ENCODE data around the gene ADAD2. TPM values are rescaled to one million over a fixed set of nuclear protein-coding genes. Genes with fewer than 3 reads are reported as not detected.

Gene ADAD2
- total and polyA plus RNA-seq, 10 of the 15 experiments (the other 5 are each of a cell fraction or from before 2014, with no cell fraction given) = 0.44 to 0.68 (median 0.51) TPM; not detected in 7

DNA sequence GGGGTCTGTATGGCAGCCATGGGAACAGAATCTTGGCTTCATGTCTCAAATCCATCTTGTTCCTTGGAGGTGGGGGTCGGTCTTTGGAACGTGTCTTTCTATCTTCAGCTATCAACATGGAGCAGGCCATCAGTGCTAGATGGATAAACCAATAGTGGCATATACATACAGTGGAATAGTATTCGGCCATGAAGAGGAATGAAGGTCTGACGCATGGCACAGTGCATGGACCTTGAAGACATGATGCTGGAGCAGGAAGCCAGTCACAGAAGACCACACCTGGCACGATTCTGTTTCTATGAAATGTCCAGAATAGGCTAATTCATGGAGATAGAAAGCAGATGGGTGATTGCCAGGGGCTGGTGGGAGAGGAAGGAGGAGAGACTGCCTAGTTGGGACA lies 41.1 kb downstream of the ADAD2 start:
- Histone ChIP-seq H3K36me3 (ENCODE audit: control insufficient read depth in 2 of 2, insufficient read depth in 2 of 2, low read length in 1 of 2) (no peaks in the 10 kb centered on the region), H2AFZ (ENCODE audit: control insufficient read depth, low read depth, low read length) (no peak overlapping the region), H3K27ac (ENCODE audit: control insufficient read depth, insufficient read depth) (no peak overlapping the region), H3K4me3 (no peak overlapping the region), H3K4me2 (ENCODE audit: control insufficient read depth, insufficient read depth) (no peak overlapping the region), H3K9me3 (replicated peaks; ENCODE audit: control insufficient read depth, insufficient read depth, low read length) (no peaks in the 10 kb centered on the region), H3K4me1 (ENCODE audit: control insufficient read depth, insufficient read depth, low read length) (no peaks in the 10 kb centered on the region), H4K20me1 (ENCODE audit: control insufficient read depth, insufficient read depth) (no peaks in the 10 kb centered on the region), H3K9ac (ENCODE audit: control insufficient read depth, insufficient read depth, low read length) (no peak overlapping the region), H3K27me3 (replicated peaks in 1 of 2; ENCODE audit: control insufficient read depth in 2 of 2, insufficient read depth in 2 of 2, low read length in 1 of 2) (peaks cover 0 to 4% of the 10 kb centered on the region in 2 experiments; a peak in 2 of 4 replicates), H3K79me2 (ENCODE audit: control insufficient read depth, insufficient read depth, low read length) (no peaks in the 10 kb centered on the region)
- intact Hi-C loops (cut with micrococcal nuclease; ENCODE audit: unreplicated experiment) (no loop called here), in situ Hi-C loops (cut with MboI) (no loop called here)
- FAIRE-seq = no peak
- no peak for ATAC-seq
- WGBS (ENCODE audit: insufficient coverage, insufficient replicate concordance, low lambda C conversion rate, missing lambda C conversion rate) = 6% methylated on average over 5 of the region's 5 CpGs
- DNase-seq (ENCODE audit: low read depth, low spot score) = no peak
- ChIA-PET SMC1A (ENCODE audit: uncharacterized antibody, unreplicated experiment) (no interaction called here), CTCF (no interaction called here), POLR2A (interaction anchor here (0.6 kb wide), 1 partner anchor 100 kb away, joined by 3 read pairs; no protein-coding TSS in a partner anchor), RAD21 (ENCODE audit: unreplicated experiment) (no interaction called here)
- no TSS peak for BruUV-seq (replicated peaks)
- no peak for TF ChIP-seq HCFC1 (IDR thresholded peaks at IDR 0.05; ENCODE audit: low read length)
- no peak for TF ChIP-seq CHD1 (IDR thresholded peaks at IDR 0.05; ENCODE audit: low read depth, low read length)
- TF ChIP-seq, protein P1, sequence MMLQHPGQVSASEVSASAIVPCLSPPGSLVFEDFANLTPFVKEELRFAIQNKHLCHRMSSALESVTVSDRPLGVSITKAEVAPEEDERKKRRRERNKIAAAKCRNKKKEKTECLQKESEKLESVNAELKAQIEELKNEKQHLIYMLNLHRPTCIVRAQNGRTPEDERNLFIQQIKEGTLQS (IDR thresholded peaks at IDR 0.05; ENCODE audit: borderline replicate concordance, extremely low read depth, low read depth, low read length) = no peak
- TF ChIP-seq, protein P2, sequence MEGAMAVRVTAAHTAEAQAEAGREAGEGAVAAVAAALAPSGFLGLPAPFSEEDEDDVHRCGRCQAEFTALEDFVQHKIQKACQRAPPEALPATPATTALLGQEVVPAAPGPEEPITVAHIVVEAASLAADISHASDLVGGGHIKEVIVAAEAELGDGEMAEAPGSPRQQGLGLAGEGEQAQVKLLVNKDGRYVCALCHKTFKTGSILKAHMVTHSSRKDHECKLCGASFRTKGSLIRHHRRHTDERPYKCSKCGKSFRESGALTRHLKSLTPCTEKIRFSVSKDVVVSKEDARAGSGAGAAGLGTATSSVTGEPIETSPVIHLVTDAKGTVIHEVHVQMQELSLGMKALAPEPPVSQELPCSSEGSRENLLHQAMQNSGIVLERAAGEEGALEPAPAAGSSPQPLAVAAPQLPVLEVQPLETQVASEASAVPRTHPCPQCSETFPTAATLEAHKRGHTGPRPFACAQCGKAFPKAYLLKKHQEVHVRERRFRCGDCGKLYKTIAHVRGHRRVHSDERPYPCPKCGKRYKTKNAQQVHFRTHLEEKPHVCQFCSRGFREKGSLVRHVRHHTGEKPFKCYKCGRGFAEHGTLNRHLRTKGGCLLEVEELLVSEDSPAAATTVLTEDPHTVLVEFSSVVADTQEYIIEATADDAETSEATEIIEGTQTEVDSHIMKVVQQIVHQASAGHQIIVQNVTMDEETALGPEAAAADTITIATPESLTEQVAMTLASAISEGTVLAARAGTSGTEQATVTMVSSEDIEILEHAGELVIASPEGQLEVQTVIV (IDR thresholded peaks at IDR 0.05; ENCODE audit: borderline replicate concordance, partially characterized antibody) = no peak
- TF ChIP-seq SPI1 (IDR thresholded peaks at IDR 0.05; ENCODE audit: borderline replicate concordance, insufficient read depth, low read depth, low read length) = no peak
- no peak for TF ChIP-seq JUNB (IDR thresholded peaks at IDR 0.05)
- TF ChIP-seq, protein P3, sequence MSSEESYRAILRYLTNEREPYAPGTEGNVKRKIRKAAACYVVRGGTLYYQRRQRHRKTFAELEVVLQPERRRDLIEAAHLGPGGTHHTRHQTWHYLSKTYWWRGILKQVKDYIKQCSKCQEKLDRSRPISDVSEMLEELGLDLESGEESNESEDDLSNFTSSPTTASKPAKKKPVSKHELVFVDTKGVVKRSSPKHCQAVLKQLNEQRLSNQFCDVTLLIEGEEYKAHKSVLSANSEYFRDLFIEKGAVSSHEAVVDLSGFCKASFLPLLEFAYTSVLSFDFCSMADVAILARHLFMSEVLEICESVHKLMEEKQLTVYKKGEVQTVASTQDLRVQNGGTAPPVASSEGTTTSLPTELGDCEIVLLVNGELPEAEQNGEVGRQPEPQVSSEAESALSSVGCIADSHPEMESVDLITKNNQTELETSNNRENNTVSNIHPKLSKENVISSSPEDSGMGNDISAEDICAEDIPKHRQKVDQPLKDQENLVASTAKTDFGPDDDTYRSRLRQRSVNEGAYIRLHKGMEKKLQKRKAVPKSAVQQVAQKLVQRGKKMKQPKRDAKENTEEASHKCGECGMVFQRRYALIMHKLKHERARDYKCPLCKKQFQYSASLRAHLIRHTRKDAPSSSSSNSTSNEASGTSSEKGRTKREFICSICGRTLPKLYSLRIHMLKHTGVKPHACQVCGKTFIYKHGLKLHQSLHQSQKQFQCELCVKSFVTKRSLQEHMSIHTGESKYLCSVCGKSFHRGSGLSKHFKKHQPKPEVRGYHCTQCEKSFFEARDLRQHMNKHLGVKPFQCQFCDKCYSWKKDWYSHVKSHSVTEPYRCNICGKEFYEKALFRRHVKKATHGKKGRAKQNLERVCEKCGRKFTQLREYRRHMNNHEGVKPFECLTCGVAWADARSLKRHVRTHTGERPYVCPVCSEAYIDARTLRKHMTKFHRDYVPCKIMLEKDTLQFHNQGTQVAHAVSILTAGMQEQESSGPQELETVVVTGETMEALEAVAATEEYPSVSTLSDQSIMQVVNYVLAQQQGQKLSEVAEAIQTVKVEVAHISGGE (CRISPR knock-in tag; IDR thresholded peaks at IDR 0.05) = no peak
- TF ChIP-seq SMAD1 (IDR thresholded peaks at IDR 0.05; ENCODE audit: low read depth, partially characterized antibody) = no peak
- no peak for TF ChIP-seq NR2C2 (IDR thresholded peaks at IDR 0.05; ENCODE audit: borderline replicate concordance, control insufficient read depth, insufficient read length, low read depth)
- no peak for TF ChIP-seq POLR2A (IDR thresholded peaks at IDR 0.05; ENCODE audit: low read depth, low read length)
- no peak for TF ChIP-seq NFIC (IDR thresholded peaks at IDR 0.05; ENCODE audit: low read depth, low read length)
- TF ChIP-seq ZNF622 (IDR thresholded peaks at IDR 0.05) = no peak
- TF ChIP-seq CREB1 (IDR thresholded peaks at IDR 0.05; ENCODE audit: low read depth) = no peak
- TF ChIP-seq KAT2A (conservative IDR thresholded peaks at IDR 0.05; ENCODE audit: control insufficient read depth, low read depth, low read length) = no peak
- TF ChIP-seq, protein P4, sequence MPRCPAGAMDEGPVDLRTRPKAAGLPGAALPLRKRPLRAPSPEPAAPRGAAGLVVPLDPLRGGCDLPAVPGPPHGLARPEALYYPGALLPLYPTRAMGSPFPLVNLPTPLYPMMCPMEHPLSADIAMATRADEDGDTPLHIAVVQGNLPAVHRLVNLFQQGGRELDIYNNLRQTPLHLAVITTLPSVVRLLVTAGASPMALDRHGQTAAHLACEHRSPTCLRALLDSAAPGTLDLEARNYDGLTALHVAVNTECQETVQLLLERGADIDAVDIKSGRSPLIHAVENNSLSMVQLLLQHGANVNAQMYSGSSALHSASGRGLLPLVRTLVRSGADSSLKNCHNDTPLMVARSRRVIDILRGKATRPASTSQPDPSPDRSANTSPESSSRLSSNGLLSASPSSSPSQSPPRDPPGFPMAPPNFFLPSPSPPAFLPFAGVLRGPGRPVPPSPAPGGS (IDR thresholded peaks at IDR 0.05; ENCODE audit: borderline replicate concordance, insufficient read depth, low read depth, low read length, poor library complexity, severe bottlenecking) = no peak
- TF ChIP-seq RB1 (IDR thresholded peaks at IDR 0.05; ENCODE audit: borderline replicate concordance) = no peak

Data from GM12878 (cell line).